DMS 273 treated with DMSO at 0.1 percent for 48 hours (cell line): ENCODE measurements around the gene DCAF17.
"Not testable (repeated sequence)": the region's sequence is repeated elsewhere in the genome, so short reads cannot be mapped to it uniquely, and the experiment has no call there.

Source experiments
- DNase-seq: peaks from one replicate; lab custom pipeline; 2025; lab: John Stamatoyannopoulos, UW

Gene DCAF17

GRCh38 chr2:171515672-171516298, 81.8 kb downstream of the DCAF17 start:
- DNase-seq = no peak

- no peak for DNase-seq
Measured at GRCh38 chr2:171516793-171517192, 82.8 kb downstream of the DCAF17 start.

- DNase-seq = no peak
Measured at GRCh38 chr2:171520471-171520870, 86.4 kb downstream of the DCAF17 start.

GRCh38 chr2:171521361-171522051, 87.5 kb downstream of the DCAF17 start:
- no peak for DNase-seq

GRCh38 chr2:171522052-171522787, 88.2 kb downstream of the DCAF17 start, which contains the start of gene CYBRD1:
TSS of gene CYBRD1 (plus strand) at chr2:171522474. CDS start at chr2:171522546, 72 bp downstream.
- DNase-seq = peak; percentile 9

- DNase-seq = no peak
Measured at GRCh38 chr2:171522788-171523087, 88.7 kb downstream of the DCAF17 start.

- peak; percentile 61 for DNase-seq
Measured at GRCh38 chr2:171523088-171524017, 89.3 kb downstream of the DCAF17 start.

GRCh38 chr2:171524018-171524401, 90.0 kb downstream of the DCAF17 start:
- no peak for DNase-seq

GRCh38 chr2:171529914-171530313, 95.9 kb downstream of the DCAF17 start:
- no peak for DNase-seq

GRCh38 chr2:171530378-171530777, 96.4 kb downstream of the DCAF17 start:
- DNase-seq = no peak

- not testable (repeated sequence) for DNase-seq
Measured at GRCh38 chr2:171530859-171531258, 96.8 kb downstream of the DCAF17 start.

GRCh38 chr2:171531291-171531690, 97.3 kb downstream of the DCAF17 start:
- DNase-seq = no peak

- no peak for DNase-seq
Measured at GRCh38 chr2:171531836-171532450, 97.9 kb downstream of the DCAF17 start.

GRCh38 chr2:171533331-171533730, 99.3 kb downstream of the DCAF17 start:
- no peak for DNase-seq
